GM12874 (cell line): ENCODE results near the gene PAX4.

Experiments used
- TF ChIP-seq, protein P1 (sequence below): IDR thresholded peaks from 2 replicates; pipeline ENCODE4 v1.5.1; 2011; ENCODE audit warnings: low read depth, mild to moderate bottlenecking, control low read depth, low read length, moderate library complexity; ENCODE audit not compliant: insufficient read depth

Gene PAX4

DNA sequence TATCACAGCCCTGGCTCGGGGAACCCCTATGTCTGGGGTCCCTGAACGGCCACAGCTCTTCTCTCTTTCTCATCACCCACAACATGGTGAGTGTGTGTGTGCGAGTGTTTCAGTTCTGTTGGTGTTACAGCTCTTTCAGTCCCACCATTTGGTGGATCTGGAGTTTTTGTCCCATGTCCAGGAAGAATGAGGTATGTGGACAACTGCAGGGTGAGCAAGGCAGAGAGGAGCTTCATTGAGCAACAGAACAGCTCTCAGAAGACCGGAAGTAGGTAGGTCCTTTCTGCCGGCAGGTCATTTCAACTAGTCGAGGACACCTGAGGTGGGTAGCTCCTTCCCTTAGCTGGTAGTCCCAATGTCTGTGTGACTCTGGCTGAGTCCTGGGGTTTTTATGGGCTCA is 9.5 kb downstream of the PAX4 start:
- TF ChIP-seq, protein P1, sequence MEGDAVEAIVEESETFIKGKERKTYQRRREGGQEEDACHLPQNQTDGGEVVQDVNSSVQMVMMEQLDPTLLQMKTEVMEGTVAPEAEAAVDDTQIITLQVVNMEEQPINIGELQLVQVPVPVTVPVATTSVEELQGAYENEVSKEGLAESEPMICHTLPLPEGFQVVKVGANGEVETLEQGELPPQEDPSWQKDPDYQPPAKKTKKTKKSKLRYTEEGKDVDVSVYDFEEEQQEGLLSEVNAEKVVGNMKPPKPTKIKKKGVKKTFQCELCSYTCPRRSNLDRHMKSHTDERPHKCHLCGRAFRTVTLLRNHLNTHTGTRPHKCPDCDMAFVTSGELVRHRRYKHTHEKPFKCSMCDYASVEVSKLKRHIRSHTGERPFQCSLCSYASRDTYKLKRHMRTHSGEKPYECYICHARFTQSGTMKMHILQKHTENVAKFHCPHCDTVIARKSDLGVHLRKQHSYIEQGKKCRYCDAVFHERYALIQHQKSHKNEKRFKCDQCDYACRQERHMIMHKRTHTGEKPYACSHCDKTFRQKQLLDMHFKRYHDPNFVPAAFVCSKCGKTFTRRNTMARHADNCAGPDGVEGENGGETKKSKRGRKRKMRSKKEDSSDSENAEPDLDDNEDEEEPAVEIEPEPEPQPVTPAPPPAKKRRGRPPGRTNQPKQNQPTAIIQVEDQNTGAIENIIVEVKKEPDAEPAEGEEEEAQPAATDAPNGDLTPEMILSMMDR, result no peak

DNA sequence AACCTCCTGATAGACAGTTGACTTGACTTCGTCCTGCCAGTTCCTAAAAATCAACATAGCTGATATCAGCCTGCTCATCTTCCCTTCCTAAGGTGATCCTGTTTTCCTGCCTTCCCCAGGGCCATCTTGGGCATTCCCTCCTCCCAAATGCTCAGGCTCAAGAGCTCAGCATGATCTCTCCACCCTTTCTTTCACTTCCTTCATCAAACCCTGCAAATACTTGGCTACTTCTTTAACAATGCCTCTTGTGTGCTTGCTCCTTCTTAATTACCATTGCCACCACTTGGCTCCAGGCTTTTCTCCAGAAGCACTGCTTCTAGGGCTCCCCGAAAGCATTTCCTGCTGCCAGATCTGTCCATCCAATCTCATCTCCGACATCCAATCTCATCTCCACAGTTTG is 17.1 kb downstream of the PAX4 start:
- TF ChIP-seq, protein P1, result no peak

DNA sequence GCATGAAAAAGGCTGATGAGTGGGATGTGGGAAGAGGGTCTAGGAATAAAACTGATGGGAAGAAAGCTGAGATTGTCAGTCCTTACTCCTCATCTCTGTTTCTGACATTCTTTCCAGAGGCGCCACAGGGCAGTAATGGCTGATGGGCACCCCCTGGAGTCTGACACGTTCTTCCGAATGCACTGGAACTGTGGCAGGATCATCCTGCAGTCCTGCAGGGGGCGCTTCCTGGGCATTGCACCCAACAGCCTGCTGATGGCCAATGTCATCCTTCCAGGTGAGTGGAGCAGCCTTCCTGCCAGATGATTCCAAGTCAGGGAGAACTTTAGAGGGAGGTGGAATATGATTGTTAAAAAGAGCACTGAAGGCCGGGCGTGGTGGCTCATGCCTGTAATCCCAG is 19.6 kb downstream of the PAX4 start:
- TF ChIP-seq, protein P1, result peak; percentile 36; the same call in 1 of the 2 replicates

DNA sequence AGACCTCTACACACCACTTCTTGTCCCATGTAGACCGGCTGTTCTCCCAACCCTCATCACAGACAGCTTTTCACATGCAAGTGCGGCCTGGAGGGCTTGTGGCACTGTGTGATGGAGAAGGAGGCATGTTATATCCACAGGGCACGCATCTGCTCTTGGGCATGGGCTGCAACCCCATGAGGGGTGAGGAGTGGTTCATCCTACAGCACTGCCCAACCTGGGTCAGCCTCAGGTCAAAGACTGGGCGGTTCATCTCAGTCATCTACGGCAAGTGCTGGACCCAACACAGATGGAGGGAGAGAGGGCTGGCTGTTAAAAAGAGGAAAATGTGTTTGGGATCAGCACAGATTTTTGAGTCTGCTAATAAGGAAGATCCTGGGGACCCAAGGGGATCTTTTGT is 22.2 kb downstream of the PAX4 start:
- TF ChIP-seq, protein P1, result no peak

DNA sequence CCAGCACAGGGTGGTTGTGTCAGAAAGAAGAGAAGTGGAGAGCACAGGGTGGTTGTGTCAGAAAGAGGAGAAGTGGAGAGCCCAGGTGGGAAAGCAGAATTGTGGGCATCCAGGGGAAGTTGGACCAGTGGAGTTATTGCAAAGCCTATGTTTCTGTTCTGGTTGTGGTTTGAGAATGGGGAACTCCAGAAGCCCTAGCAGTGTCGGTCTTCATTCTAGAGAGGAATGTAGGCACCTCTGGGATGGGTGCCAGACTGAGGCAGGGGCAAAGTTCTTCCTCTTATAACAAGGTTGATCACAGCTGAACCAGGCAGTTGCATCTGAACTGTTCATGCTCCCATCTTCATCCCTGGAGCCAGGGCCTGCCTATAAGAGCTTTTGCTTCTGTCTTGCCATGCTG is 23.5 kb downstream of the PAX4 start:
- TF ChIP-seq, protein P1, result no peak

DNA sequence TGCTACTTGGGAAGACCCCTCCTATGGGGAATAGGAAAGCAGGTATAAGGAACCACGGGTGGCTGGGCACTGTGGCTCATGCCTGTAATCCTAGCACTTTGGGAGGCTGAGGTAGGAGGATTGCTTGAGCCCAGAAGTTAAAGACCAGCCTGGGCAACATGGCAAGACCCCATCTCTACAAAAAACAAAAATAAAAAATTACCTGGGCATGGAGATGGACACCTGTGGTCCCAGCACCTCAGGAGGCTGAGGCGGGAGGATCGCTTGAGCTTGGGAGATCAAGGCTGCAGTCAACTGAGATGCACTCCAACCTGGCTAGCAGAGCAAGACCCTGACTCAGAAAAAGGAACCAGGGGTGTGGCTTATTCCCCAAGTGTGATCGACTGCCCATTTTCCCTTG is 25.4 kb downstream of the PAX4 start:
- TF ChIP-seq, protein P1, result no peak

DNA sequence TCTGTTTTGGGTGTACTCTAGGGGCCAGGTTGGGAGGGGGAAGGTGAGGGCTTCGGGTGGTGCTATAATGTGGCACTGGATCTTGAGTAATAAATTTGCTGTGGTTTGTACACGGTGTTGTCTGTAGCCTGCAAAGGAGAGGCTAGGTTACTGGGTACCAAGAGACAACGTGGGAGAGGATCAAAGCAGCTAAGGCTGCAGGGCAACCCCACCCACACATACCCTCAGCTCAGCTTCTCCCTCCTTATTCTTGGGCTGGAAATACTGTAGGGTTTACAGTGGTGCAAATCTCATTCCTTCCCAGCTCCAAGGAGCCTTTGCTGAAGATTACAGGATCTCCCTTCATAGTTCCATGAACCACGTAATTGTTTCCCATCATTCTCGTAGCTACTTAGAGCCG is 26.4 kb downstream of the PAX4 start:
- TF ChIP-seq, protein P1, result no peak

DNA sequence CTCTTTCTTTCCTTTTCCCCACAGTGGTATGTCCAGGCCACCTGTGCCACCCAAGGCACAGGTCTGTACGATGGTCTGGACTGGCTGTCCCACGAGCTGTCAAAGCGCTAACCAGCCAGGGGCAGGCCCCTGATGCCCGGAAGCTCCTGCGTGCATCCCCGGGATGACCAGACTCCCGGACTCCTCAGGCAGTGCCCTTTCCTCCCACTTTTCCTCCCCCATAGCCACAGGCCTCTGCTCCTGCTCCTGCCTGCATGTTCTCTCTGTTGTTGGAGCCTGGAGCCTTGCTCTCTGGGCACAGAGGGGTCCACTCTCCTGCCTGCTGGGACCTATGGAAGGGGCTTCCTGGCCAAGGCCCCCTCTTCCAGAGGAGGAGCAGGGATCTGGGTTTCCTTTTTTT is 26.8 kb downstream of the PAX4 start:
- TF ChIP-seq, protein P1, result no peak
